ENCODE measurements around the gene ISYNA1.

GRCh38 chr19:18477042-18477779, 39.3 kb upstream of the ISYNA1 start:
- no peak for TF ChIP-seq CTCF (IDR thresholded peaks at IDR 0.05)
- TF ChIP-seq SMC3 (IDR thresholded peaks at IDR 0.05), result no peak
